Frontal cortex (tissue), 4 donors: ENCODE results near the gene CD96. TPM values are rescaled to one million over a fixed set of nuclear protein-coding genes. Genes with fewer than 3 reads are reported as not detected.
"Not testable (repeated sequence)": the region's sequence is repeated elsewhere in the genome, so short reads cannot be mapped to it uniquely, and the experiment has no call there.

Experiments used
- DNase-seq, 2 donors: peaks; one replicate each; pipeline ENCODE4 v3.0.0; 2012; ENCODE audit warnings: low spot score in 2 of 2
- FAIRE-seq: peaks from 2 replicates; lab custom pipeline; 2012; peaks lifted over from hg19 to GRCh38; lab: Jason Lieb, UNC
- total RNA-seq: library from RNA; depleted of rRNA; stranded (reverse); fragments of >200 nt; gene quantifications from one replicate; pipeline ENCODE4 v1.2.3, GENCODE V29; 2014
- donor health status: control.
- donor health status: control.
- donor health status: control.

Gene CD96
- total RNA-seq, 1 donor from 2014 or later, result not detected

- DNase-seq (no peak), FAIRE-seq (no peak)
These were observed 6.1 kb downstream of the CD96 start for GRCh38 chr3:111548092-111548491.

- FAIRE-seq, result no peak
- DNase-seq, result no peak
These were observed 6.8 kb downstream of the CD96 start for GRCh38 chr3:111548756-111549155.

GRCh38 chr3:111561902-111562301 is 19.9 kb downstream of the CD96 start:
- not testable (repeated sequence) for DNase-seq

GRCh38 chr3:111566844-111567243 is 24.8 kb downstream of the CD96 start:
- DNase-seq, result no peak
- FAIRE-seq, result no peak

More at GRCh38 chr3:111561902-111562301, 19.9 kb downstream of the CD96 start:
- FAIRE-seq, result not testable (repeated sequence)

- DNase-seq, result no peak
- no peak for FAIRE-seq
These were observed 26.4 kb downstream of the CD96 start for GRCh38 chr3:111568355-111568754.

GRCh38 chr3:111568911-111569310 is 26.9 kb downstream of the CD96 start:
- DNase-seq, result no peak
- FAIRE-seq, result peak; percentile 26

- FAIRE-seq (no peak), DNase-seq (no peak)
These were observed 28.5 kb downstream of the CD96 start for GRCh38 chr3:111570404-111571030.

GRCh38 chr3:111571282-111571681 is 29.3 kb downstream of the CD96 start:
- DNase-seq, result no peak
- FAIRE-seq, result no peak

GRCh38 chr3:111571907-111572460 is 30.0 kb downstream of the CD96 start:
- FAIRE-seq (no peak), DNase-seq (no peak)

GRCh38 chr3:111577113-111577512 is 35.1 kb downstream of the CD96 start:
- DNase-seq, result no peak
- no peak for FAIRE-seq

- FAIRE-seq (no peak), DNase-seq (peak in 1 of 2 donors; percentile 7)
These were observed 36.0 kb downstream of the CD96 start for GRCh38 chr3:111577798-111578685.

GRCh38 chr3:111578867-111579266 is 36.9 kb downstream of the CD96 start:
- FAIRE-seq (no peak), DNase-seq (no peak)

GRCh38 chr3:111579495-111579894 is 37.5 kb downstream of the CD96 start:
- no peak for FAIRE-seq
- DNase-seq, result no peak

GRCh38 chr3:111581403-111582119 is 39.6 kb downstream of the CD96 start:
- FAIRE-seq, result no peak
- DNase-seq, result no peak

GRCh38 chr3:111582120-111582474 is 40.1 kb downstream of the CD96 start:
- DNase-seq, result no peak

GRCh38 chr3:111584744-111585143 is 42.7 kb downstream of the CD96 start:
- no peak for FAIRE-seq
- no peak for DNase-seq

More at GRCh38 chr3:111582120-111582474, 40.1 kb downstream of the CD96 start:
- no peak for FAIRE-seq

GRCh38 chr3:111585217-111585616 is 43.2 kb downstream of the CD96 start:
- no peak for DNase-seq
- FAIRE-seq, result no peak

GRCh38 chr3:111588527-111588926 is 46.5 kb downstream of the CD96 start:
- no peak for FAIRE-seq

GRCh38 chr3:111589303-111590142 is 47.5 kb downstream of the CD96 start:
- DNase-seq (no peak), FAIRE-seq (no peak)

More at GRCh38 chr3:111588527-111588926, 46.5 kb downstream of the CD96 start:
- no peak for DNase-seq
